ENCODE measurements around the gene CUBN.

Gene CUBN

DNA sequence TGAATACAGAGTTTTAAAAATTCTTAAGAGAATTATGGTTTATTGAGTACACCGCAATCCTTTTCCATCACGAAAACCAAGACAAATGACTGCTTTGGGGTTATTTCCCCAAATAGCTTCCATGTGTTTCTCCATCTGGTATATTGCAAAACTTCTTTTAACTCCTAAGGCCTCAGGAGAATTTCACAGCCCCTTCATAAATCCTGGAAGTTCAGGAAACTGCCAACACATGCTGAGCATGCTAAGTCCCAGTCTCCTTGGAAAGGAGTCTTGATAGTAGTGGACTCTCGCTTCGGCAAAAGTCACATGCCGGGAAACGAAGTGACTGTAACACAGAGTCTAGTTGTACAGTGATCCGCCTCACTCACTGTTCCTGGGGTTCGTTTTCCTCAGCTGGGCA, 224.3 kb downstream of the CUBN start:
- no peak for DNase-seq

GRCh38 chr10:16904639-16905061, 225.0 kb downstream of the CUBN start:
- no peak for DNase-seq

GRCh38 chr10:16904049-16904448, 225.6 kb downstream of the CUBN start:
- no peak for DNase-seq

DNA sequence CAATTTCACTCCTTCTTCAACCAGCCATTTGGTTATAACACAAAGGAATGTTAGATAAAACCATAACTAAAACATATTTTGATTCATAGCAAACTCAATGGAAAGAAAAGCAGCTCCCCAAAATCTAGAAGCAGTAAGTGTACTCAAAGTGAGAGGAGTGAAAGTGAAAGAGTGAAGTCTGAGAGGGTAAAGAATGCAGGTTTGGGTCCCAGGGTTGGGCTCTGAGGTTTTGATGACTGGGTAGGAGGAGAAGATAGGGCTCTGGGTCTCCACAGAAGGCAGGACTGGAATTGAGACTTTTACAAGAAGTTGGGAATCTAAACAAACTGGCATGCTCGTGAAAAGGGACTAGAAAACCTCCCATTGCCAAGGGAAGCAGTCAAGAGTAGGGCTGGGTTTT, 227.0 kb downstream of the CUBN start:
- no peak for DNase-seq

GRCh38 chr10:16901106-16901505, 228.5 kb downstream of the CUBN start:
- DNase-seq = no peak

DNA sequence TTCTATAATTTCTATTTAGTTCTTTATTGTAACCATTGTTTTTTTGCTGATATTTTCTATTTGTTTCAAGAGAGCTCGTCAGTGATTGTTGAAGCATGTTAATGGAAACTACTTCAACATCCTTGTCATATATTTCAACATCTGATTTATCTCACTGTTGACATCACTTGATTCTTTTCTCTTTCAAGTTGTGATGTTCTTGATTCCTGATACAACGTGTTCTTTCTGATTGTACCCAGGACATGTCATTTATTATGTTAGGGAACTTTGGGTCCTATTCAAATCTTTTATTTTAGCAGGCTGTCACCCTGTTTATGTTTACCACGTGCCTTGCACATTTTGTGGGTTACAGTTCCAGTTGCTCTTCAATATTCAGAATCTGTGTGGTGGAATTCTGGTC, 232.6 kb downstream of the CUBN start:
- no peak for DNase-seq

DNA sequence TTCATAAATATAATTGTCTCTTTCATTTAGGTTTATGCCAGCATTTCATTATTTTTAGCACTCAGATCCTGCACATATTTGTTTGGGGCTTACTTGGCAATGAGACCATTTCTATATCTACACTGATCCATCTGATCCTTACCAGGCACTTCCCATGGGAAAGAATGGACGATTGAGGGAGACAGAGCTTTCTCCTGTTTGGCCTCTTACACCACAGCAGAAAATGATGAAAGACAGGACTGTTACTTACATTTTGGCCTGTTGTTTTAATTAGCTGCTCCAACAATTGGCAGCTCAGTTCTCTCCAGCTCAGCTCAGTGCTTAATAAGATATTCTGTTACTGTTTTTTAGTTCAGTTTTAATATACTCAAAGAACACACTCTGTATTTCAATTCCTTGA, 234.8 kb downstream of the CUBN start:
- DNase-seq = no peak

DNA sequence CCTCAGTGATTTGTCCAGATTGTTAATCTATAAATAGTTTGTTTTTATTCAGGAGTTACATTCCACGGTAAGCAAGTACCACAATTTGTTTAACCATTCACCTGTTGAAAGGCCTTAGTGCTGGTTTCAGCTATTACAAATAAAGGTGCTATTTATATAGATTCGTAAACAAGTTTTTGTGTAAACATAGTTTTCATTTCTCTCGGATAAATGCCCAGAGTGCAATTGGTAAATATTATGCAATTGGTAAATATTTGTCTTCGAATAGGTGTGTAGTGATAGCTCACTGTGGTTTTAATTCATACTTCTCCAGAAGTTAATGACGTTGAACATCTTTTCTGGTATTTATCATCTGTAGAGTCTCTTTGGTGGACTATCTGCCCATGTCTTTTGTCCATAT, 235.9 kb downstream of the CUBN start:
- no peak for DNase-seq

GRCh38 chr10:16891375-16892313, 238.0 kb downstream of the CUBN start:
- peak; percentile 37 for DNase-seq

GRCh38 chr10:16890691-16891090, 238.9 kb downstream of the CUBN start:
- DNase-seq = no peak

DNA sequence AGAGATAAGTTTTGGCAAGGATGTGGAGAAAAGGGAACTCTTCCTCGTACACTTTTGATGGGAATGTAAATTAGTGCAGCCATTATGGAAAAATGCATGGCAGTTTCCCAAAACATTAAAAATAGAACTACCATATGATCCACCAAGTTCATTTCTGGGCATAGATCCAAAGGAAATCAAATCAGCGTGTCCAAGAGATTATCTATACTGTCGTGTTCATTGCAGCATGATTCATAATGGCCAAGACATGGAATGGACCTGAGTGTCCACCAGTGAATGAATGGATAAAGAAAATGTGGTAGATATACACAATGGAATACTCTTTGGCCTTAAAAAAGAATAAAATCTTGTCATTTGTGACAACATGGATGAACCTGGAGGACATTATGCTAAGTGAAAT, 242.0 kb downstream of the CUBN start:
- no peak for DNase-seq

- DNase-seq = no peak
Measured at GRCh38 chr10:16886031-16886430, 243.6 kb downstream of the CUBN start.

- DNase-seq = no peak
Measured at GRCh38 chr10:16884497-16884896, 245.1 kb downstream of the CUBN start.

DNA sequence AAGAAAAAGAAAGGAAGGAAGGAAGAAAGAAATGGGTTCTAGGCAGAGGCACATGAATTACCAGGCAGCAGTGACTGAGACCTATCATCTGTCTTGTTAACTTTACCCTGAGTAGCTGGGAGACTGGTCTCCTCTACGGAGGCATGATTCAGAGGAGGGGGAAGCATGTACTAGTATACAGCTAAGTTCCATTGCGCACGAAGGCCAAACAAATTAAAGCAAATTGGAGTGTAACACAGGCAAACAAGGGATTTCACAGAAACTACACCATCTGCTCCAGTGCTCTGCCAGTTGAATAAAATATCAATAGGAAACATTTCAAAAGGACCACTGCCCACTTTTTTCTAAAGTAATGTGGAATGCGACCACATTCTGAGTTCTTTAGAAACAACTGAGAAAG, 246.5 kb downstream of the CUBN start:
- DNase-seq = no peak

DNA sequence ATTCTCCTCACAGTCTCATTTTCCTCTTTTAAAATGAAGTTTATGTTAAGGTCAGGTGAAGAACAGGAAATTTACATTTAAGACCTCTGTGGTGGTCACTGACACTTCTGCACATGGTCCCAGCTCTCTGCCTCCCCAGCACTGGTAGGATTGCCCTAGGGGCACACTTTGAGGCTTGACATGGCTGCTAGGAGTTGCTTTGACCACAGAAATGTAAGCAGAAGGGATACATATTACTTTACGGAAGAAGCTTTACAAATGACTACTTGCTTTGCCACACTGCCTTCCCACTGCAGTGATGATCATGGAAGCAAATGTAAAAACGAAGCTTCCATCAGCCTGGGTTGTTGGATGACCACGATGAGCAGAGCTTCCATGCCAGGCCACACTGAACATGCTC, 259.3 kb downstream of the CUBN start:
- no peak for DNase-seq

GRCh38 chr10:16867990-16868389, 261.6 kb downstream of the CUBN start:
- no peak for DNase-seq

DNA sequence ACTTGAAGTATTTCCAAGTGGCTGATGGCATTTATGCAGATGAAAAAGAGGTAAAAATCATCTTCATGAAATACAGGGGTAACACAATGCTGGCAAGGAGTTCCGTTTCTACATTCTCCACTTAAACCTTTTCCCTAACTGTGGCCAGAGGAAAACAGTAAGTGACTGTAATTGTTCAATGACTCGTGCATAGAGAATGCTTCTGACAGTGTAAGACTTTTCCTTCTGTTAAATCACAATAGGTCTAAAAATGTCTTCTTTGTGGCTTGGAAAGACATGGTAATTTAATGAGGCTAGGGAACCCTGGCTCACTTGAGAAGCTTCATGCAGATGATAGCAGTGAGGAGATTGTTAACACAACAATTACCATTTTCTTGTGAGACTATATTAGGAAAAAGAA, 262.1 kb downstream of the CUBN start:
- DNase-seq = no peak

GRCh38 chr10:16866541-16867275, 262.9 kb downstream of the CUBN start:
- DNase-seq = no peak

DNA sequence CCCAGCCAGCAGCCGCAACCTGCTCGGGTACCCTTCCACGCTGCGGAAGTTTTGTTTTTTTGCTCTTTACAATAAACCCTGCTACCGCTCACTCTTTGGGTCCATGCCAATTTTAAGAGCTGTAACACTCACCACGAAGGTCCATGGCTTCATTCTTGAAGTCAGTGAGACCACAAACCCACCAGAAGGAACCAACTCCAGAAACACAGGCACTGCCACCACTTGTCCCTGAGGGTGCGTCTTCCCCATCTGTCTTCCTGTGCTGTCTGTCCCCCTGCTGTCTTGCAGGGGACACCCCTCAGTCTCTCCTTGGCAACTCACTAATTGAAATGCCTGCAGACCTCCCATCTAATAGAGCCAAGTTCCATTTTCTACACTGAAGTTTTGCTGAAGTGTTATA, 263.8 kb downstream of the CUBN start:
- DNase-seq = no peak

GRCh38 chr10:16863766-16864165, 265.8 kb downstream of the CUBN start:
- DNase-seq = no peak

- no peak for DNase-seq
Measured at GRCh38 chr10:16857419-16857818, 272.2 kb downstream of the CUBN start.

DNA sequence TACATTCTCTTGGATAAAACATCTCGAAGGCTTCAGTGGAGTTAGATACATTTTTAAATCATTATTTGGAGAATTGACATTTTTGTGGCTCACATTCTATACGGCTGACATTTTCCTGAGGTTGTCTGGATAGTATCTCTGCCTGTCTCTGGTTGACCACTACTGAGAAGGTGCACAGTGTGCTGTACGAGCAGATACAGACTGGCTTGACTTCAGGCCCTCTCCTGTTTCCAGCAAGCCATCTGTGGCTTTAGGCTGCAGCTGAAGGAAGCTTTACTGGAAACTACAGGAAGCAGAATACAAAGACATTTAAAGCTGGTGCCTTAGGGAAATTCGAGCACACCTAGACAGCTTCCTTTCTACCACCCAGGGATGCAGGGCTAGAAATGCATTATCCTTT, 273.0 kb downstream of the CUBN start:
- no peak for DNase-seq

DNA sequence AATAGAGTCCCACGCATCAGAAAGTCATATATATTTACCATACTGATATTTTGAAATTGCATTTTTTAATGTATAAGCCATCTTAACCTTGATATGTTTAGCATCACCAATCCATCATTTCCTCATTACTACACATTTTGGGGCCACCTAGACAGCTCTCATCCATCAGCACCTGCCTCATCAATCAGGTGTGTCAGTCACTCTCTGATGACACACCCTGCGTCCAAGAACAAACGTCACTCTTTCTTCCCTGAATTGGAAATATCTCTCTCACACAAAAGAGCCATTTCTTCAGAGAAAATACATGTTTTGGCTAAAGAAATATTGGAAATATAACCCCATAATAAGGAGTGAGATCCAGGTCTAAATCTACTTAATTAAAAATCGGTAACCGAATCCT, 273.5 kb downstream of the CUBN start:
- no peak for DNase-seq

- DNase-seq = no peak
Measured at GRCh38 chr10:16854623-16855022, 275.0 kb downstream of the CUBN start.

Measured in stimulated activated CD4-positive, alpha-beta T cell treated with anti-CD3 and anti-CD28 coated beads, Interleukin-12 subunit alpha, Interleukin-12 subunit beta, amount 100 ng/mL, for 4 hours (primary cell).